Measurements from ENCODE around the gene INPP5D. TPM values are rescaled to one million over a fixed set of nuclear protein-coding genes. Genes with fewer than 3 reads are reported as not detected.
A peak's percentile ranks its signal among the peaks of the same experiment; 100 is the strongest.
"Not testable (repeated sequence)": the region's sequence is repeated elsewhere in the genome, so short reads cannot be mapped to it uniquely, and the experiment has no call there.

Gene INPP5D
- total RNA-seq, 2 experiments from 2014 or later: 157 to 163 TPM

DNA sequence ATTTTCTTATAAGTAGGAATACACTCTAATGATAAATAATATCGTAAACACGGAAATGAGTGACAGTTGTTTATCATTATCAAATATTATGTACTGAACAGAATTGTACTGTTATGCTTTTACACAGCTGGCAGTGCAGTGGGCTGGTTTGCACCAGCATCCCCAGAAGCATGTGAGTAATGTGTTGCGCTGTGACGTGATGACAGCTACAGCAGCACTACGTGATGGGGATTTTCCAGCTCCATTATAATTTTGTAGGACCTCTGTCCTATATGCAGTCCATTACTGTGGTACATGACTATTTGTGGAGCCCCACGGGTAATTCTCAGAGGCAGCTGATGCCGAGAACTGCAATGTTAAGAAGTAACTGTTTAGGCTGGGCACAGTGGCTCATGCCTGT is 114.0 kb downstream of the INPP5D start:
- Mint-ChIP-seq H3K4me1 (peaks cover 8% of the 10 kb centered on the region), H3K27ac (no peak overlapping the region), H3K27me3 (no peaks in the 10 kb centered on the region), H3K36me3 (ENCODE audit: low read depth) (peaks cover 67% of the 10 kb centered on the region), H3K9me3 (no peaks in the 10 kb centered on the region), H3K4me3 (no peak overlapping the region)
- POLR2A ChIA-PET: interaction anchor here (1.0 to 1.3 kb wide), 2 partner anchors 10 to 24 kb away, joined by 3 to 4 read pairs; no protein-coding TSS in a partner anchor
- no peak for DNase-seq
- CTCF ChIA-PET: interaction anchor here (1.2 to 1.6 kb wide), 3 partner anchors 27 to 121 kb away, joined by 3 read pairs; no protein-coding TSS in a partner anchor

DNA sequence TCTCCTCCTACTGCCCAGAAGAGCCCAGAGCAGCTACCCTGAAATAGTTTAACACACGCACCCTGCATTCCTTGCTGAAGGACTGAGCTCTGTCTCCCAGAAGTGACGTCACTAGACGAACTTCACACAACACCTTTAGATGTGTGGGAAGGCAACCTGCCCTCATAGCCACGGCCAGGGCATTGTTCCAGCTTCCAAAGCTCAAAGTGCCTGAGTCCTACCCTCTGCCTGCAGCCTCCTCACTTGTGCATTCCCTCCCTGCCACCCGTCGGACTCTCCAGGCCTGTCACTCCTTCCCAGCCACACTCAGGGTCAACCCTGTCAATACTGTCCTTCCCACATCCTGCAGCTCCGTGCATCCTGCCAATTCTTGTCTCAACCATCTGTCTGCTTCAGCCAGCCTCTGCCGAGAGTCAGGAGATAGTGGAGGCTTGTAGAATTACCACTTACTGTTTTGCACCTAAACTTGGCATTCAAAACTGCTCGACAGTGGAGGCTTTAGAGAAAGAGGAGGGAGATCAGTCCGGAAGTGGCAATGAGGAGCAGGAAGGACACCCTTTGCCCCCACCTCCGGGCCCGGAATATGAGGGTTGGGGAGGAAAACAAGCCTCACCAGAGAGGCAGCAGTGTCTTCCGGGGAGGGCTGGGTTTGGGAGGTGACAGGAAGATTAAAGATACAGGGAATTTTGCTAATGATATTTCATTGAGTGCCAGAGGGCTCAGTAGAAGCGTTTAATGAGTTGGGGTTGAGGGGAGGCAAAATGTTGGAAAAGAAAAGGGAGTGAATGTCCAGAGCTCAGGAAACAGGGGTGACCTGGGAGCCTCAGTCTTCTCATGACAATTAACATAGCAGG is 119.1 kb downstream of the INPP5D start:
- no peak for DNase-seq
- Mint-ChIP-seq H3K36me3 (ENCODE audit: low read depth) (peaks cover 80% of the 10 kb centered on the region), H3K4me3 (no peak overlapping the region), H3K27ac (peak overlapping the region; percentile 27), H3K9me3 (no peaks in the 10 kb centered on the region), H3K27me3 (no peaks in the 10 kb centered on the region), H3K4me1 (peaks cover 5% of the 10 kb centered on the region)
- CTCF ChIA-PET: no interaction called here
- POLR2A ChIA-PET: no interaction called here

DNA sequence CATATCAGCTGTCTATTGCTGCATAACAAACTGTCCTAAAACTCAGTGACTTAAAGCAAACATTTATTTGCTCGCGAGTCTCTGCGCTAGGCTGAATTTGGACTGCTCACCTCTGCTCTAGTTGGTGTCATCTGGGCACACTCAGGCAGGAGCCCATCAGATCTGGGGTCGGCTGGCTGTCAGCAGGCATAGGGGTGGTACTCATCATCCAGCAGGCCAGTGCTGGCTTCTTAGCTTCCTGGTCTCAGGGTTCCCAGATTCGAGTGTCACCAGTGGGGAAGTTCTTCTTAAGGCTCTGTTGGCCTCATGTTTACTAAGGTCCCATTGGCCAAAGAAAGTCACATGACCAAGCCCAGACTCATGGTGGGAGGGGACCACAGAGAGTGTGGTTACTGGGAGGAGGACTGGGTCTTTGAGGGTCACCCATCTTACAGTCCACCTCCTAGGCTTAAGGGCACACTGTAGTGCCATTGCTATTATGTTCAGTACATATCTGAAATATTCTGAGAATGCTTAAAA is 119.8 kb downstream of the INPP5D start:
- Mint-ChIP-seq H3K4me1 (peaks cover 5% of the 10 kb centered on the region), H3K9me3 (no peaks in the 10 kb centered on the region), H3K36me3 (ENCODE audit: low read depth) (peaks cover 80% of the 10 kb centered on the region), H3K27me3 (no peaks in the 10 kb centered on the region), H3K27ac (no peak overlapping the region), H3K4me3 (no peak overlapping the region)
- ChIA-PET CTCF (no interaction called here), POLR2A (no interaction called here)
- DNase-seq: no peak

DNA sequence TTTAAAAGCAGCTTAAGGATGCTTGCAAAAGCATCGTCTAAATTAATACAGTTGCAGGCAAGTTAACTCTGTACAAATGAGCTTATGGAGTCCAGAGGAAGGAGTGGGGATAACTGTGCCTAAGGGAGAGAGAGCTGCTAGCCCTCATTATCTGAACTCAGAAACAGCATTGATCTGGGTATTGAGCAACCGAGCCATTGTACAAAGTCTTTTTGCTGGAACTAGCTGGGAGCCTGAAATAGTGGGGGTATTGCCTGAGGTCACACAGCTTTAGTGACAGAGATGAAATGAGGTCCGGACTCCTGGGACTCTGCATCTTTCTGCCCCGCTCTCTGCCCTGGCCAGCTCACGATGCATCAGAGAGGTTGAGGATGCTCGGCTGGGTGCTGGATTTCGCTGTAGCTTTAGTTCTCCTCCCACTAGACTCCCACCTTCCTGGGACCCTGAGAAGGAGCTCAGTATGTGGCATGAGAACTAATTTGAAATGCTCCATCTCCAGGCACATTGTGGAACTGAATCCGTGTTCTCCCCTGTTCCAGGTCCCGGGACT is 123.8 kb downstream of the INPP5D start:
- no peak overlapping the region for H3K27ac Mint-ChIP-seq

DNA sequence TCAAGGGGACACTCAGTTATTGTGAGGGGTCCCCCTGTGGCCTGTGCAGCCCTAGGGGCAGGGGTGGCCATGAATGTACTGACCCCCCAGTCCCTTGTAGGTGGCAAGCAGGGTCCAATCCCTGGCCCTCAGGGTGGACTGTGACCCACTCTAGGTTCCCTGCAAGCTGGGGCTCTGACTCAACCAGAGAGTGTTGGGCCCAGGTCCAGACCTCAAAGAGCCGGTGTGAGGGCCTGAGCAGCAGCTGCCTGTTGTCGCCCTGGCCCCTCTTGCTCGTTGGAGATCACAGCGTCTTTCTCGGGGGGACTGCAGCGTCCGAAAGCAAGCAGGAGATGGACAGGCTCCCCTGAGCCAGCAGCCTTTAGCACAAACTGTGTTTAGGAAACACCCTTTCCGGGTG is 124.5 kb downstream of the INPP5D start:
- CTCF ChIA-PET: interaction anchor here (1.6 kb wide), 1 partner anchor 67 kb away, joined by 4 read pairs; the partner anchor contains the start of gene ATG16L1
- H3K36me3 Mint-ChIP-seq (ENCODE audit: low read depth): peaks cover 86% of the 10 kb centered on the region
- H3K9me3 Mint-ChIP-seq: no peaks in the 10 kb centered on the region
- no peaks in the 10 kb centered on the region for H3K4me1 Mint-ChIP-seq
- no peak overlapping the region for H3K4me3 Mint-ChIP-seq
- H3K27ac Mint-ChIP-seq: no peak overlapping the region
- DNase-seq: no peak
- POLR2A ChIA-PET: interaction anchor here (0.5 to 1.4 kb wide), 4 partner anchors 10 to 67 kb away, joined by 3 to 4 read pairs (median 4); no protein-coding TSS in a partner anchor
- H3K27me3 Mint-ChIP-seq: no peaks in the 10 kb centered on the region

More for the DNA sequence above, 123.8 kb downstream of the INPP5D start:
- ChIA-PET CTCF (interaction anchor here (0.7 to 1.1 kb wide), 2 partner anchors 51 to 68 kb away, joined by 5 read pairs; partner anchors contain the start of gene ATG16L1), POLR2A (interaction anchor here (1.3 to 1.4 kb wide), 3 partner anchors 10 to 68 kb away, joined by 3 to 4 read pairs (median 4); no protein-coding TSS in a partner anchor)
- peaks cover 87% of the 10 kb centered on the region for H3K36me3 Mint-ChIP-seq (ENCODE audit: low read depth)
- peaks cover 2% of the 10 kb centered on the region for H3K4me1 Mint-ChIP-seq
- no peaks in the 10 kb centered on the region for H3K9me3 Mint-ChIP-seq
- H3K4me3 Mint-ChIP-seq: no peak overlapping the region
- H3K27me3 Mint-ChIP-seq: no peaks in the 10 kb centered on the region
- DNase-seq: no peak

DNA sequence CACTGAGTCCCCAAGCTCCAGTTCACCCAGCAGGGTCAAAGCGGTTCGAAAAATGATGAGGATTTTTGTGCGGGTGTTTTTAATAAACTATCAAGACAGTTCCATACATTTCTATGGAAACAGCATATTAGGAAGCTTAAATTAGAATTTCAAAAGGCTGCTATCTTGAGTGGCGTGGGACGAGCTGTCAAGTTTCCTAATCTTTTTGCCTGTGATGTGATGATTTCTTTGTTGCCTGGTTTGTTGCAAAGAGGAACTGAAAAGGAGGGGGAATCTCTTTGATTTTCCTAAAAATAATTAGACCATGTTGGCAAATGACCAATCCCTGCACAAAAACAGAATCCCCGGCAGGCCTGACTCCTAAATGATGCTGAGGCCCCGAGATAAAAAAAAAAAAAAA is 125.2 kb downstream of the INPP5D start:
- Mint-ChIP-seq H3K4me1 (peaks cover 1% of the 10 kb centered on the region), H3K27me3 (no peaks in the 10 kb centered on the region), H3K36me3 (ENCODE audit: low read depth) (peaks cover 86% of the 10 kb centered on the region), H3K4me3 (no peak overlapping the region), H3K27ac (no peak overlapping the region), H3K9me3 (no peaks in the 10 kb centered on the region)
- ChIA-PET POLR2A (interaction anchor here (0.5 to 1.3 kb wide), 2 partner anchors 38 to 67 kb away, joined by 3 to 4 read pairs; no protein-coding TSS in a partner anchor), CTCF (interaction anchor here (0.9 to 1.6 kb wide), 2 partner anchors 66 to 77 kb away, joined by 3 to 4 read pairs; partner anchors contain the start of gene ATG16L1)
- no peak for DNase-seq

DNA sequence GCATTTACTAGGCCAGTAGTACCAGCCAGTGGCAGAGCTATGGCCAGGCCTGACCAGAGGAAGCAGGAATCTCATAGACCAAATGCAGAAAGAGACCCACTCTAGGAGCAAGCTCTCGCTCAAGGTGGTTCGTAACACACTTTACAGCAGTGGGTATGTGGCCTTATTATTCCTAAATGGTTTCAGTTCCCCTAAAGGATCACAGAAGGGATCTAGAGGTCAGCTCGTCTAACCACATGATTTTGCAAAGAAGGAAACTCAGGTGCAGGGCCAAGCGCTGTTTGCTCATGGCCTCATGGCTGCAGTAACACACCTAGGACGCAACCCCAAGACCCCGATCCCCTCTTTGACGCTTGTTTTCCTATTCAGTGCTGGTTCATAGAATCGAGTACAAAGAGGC is 125.8 kb downstream of the INPP5D start:
- Mint-ChIP-seq H3K27ac (no peak overlapping the region), H3K36me3 (ENCODE audit: low read depth) (peaks cover 90% of the 10 kb centered on the region), H3K4me1 (peaks cover 6% of the 10 kb centered on the region), H3K4me3 (no peak overlapping the region), H3K9me3 (no peaks in the 10 kb centered on the region), H3K27me3 (no peaks in the 10 kb centered on the region)
- no peak for DNase-seq
- ChIA-PET POLR2A (no interaction called here), CTCF (interaction anchor here (0.9 to 1.6 kb wide), 2 partner anchors 65 to 76 kb away, joined by 3 to 4 read pairs; partner anchors contain the start of gene ATG16L1)

DNA sequence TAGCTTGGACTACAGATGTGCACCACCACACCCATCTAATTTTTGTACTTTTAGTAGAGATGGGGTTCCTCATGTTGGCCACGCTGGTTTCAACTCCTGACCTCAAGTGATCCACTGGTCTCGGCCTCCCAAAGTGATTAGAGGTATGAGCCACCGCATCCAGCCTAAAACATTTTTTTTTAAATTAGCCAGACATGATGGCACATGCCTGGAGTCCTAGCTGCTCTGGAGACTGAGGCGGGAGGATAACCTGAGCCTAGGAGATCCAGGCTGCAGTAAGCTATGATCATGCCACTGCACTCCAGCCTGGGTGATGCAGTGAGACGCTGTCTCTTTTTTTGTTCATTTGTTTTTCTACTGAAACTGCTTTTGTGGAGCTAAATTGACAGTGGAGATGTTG is 126.7 kb downstream of the INPP5D start:
- Mint-ChIP-seq H3K4me1 (peaks cover 6% of the 10 kb centered on the region), H3K27me3 (no peaks in the 10 kb centered on the region), H3K36me3 (ENCODE audit: low read depth) (peaks cover 91% of the 10 kb centered on the region), H3K27ac (peak overlapping the region; percentile 18), H3K4me3 (no peak overlapping the region), H3K9me3 (no peaks in the 10 kb centered on the region)
- no peak for DNase-seq
- ChIA-PET POLR2A (no interaction called here), CTCF (interaction anchor here (0.6 kb wide), 1 partner anchor 1925 kb away, joined by 4 read pairs; no protein-coding TSS in a partner anchor)

DNA sequence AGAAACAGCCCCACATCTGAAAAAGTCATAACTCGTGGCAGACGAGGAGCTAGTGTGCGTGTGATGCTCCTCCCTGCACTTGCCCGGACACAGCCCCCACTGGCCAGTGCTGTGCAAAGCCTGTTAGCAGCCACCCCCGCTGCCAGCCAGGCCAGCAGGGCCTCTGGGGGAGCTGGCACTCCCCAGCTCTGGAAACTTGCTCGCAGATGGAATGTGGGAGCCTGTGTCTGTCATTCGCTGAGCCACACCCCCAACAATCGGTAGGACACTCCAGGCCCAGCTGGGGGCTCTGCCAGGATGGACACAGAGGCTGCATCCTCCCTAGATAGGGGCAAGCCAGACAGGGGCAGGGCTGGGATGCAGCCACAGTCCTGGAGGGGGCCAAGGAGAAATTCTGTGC is 128.9 kb downstream of the INPP5D start:
- Mint-ChIP-seq H3K27ac (peak overlapping the region; percentile 42), H3K9me3 (no peaks in the 10 kb centered on the region), H3K4me3 (no peak overlapping the region), H3K27me3 (no peaks in the 10 kb centered on the region), H3K36me3 (ENCODE audit: low read depth) (peaks cover 91% of the 10 kb centered on the region), H3K4me1 (peaks cover 6% of the 10 kb centered on the region)
- ChIA-PET CTCF (no interaction called here), POLR2A (no interaction called here)
- no peak for DNase-seq

DNA sequence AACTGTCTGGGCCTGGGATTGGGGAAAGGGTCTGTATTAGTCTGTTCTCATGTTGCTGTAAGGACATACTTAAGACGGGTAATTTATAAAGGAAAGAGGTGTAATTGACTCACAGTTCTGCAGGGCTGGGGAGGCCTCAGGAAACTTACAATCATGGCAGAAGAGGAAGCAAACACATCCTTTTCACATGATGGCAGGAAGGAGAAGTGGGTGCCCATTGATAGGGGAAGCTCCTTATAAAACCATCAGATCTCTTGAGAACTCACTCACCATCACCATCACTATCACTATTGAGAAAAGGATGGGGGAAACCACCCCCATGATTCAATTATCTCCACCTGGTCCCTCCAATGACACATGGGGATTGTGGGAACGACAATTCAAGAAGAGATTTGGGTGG is 130.9 kb downstream of the INPP5D start:
- CTCF ChIA-PET, H3K4me1 Mint-ChIP-seq, H3K27me3 Mint-ChIP-seq, DNase-seq, H3K4me3 Mint-ChIP-seq, POLR2A ChIA-PET, H3K9me3 Mint-ChIP-seq: not testable (repeated sequence)
- peak overlapping the region; percentile 4 for H3K27ac Mint-ChIP-seq
- peaks cover 82% of the 10 kb centered on the region for H3K36me3 Mint-ChIP-seq (ENCODE audit: low read depth)

DNA sequence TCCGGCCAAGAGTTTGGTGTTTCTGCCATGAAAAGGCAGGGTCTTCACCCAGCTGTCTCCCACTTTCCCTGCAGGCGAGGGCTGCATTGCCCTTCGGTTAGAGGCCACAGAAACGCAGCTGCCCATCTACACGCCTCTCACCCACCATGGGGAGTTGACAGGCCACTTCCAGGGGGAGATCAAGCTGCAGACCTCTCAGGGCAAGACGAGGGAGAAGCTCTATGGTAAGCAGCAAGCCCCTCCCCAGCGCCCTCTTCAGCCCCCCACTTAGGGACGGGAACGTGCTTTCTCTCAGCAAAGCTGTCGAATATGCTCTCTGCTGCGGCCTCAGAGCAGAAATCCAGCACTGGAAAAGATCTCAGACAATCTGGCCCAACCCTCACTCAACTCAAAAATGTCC is 133.6 kb downstream of the INPP5D start:
- POLR2A ChIA-PET: no interaction called here
- CTCF ChIA-PET: interaction anchor here (1.6 kb wide), 1 partner anchor 58 kb away, joined by 6 read pairs; the partner anchor contains the start of gene ATG16L1
- no peaks in the 10 kb centered on the region for H3K27me3 Mint-ChIP-seq
- no peaks in the 10 kb centered on the region for H3K9me3 Mint-ChIP-seq
- DNase-seq: no peak
- H3K4me1 Mint-ChIP-seq: peaks cover 6% of the 10 kb centered on the region
- no peak overlapping the region for H3K27ac Mint-ChIP-seq
- H3K36me3 Mint-ChIP-seq (ENCODE audit: low read depth): peaks cover 87% of the 10 kb centered on the region
- H3K4me3 Mint-ChIP-seq: no peak overlapping the region

DNA sequence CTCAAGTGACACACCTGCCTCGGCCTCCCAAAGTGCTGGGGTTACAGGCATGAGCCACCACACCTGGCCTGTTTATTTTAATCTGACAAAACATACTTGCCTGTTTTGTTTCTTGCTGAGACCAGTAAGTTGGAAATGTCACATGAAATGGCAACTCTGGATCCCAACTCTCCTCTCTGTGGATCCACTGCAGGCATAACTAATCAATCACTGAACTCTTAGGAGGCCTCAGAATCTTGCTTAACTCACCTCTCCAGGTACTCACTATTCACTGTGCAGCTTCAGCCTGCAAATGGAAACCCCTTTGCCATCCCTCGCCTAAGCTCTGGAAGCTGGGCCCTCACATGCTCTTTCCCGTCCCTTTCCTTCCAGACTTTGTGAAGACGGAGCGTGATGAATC is 134.9 kb downstream of the INPP5D start:
- H3K36me3 Mint-ChIP-seq (ENCODE audit: low read depth): peaks cover 79% of the 10 kb centered on the region
- H3K27ac Mint-ChIP-seq: no peak overlapping the region
- ChIA-PET POLR2A (no interaction called here), CTCF (interaction anchor here (1.6 kb wide), 1 partner anchor 56 kb away, joined by 6 read pairs; the partner anchor contains the start of gene ATG16L1)
- no peaks in the 10 kb centered on the region for H3K27me3 Mint-ChIP-seq
- DNase-seq: no peak
- H3K9me3 Mint-ChIP-seq: no peaks in the 10 kb centered on the region
- H3K4me1 Mint-ChIP-seq: peaks cover 4% of the 10 kb centered on the region
- no peak overlapping the region for H3K4me3 Mint-ChIP-seq

DNA sequence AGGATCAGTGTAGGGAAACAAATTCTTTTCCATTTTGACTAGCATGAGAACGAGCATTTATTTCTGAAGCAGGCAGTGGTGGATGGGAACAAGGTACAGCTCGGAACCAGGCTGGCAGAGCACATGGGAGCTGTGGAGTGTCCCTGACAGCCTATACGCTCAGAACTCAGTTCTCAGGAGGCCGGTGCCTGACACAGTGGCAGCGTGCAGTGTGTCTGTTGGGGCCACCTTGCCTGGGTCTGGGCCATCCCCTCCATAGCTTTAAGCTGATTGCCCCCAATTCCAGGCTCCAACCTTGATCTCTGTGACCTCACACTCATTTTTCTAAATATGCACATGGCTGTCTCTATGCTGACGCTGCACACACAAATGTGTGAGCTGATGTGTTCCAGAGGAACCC is 136.9 kb downstream of the INPP5D start:
- Mint-ChIP-seq H3K36me3 (ENCODE audit: low read depth) (peaks cover 76% of the 10 kb centered on the region), H3K9me3 (no peaks in the 10 kb centered on the region), H3K4me3 (no peak overlapping the region), H3K27me3 (no peaks in the 10 kb centered on the region), H3K4me1 (no peaks in the 10 kb centered on the region), H3K27ac (peak overlapping the region; percentile 63)
- ChIA-PET POLR2A (interaction anchor here (1.0 to 1.4 kb wide), 2 partner anchors 9 to 54 kb away, joined by 3 to 6 read pairs; partner anchors contain the start of gene ATG16L1), CTCF (no interaction called here)
- DNase-seq: no peak
